Glomerular endothelial cell (primary cell): Measurements from ENCODE around the gene COA7. TPM values are rescaled to one million over a fixed set of nuclear protein-coding genes. Genes with fewer than 3 reads are reported as not detected.

Experiments used
- DNase-seq: peaks from one replicate; pipeline ENCODE4 v3.0.0-alpha.2; 2011; ENCODE audit warnings: low read depth, low spot score; ENCODE audit errors: extremely low read depth
- total RNA-seq: library from RNA; depleted of rRNA; stranded (reverse); fragments of >200 nt; gene quantifications from 2 replicates; pipeline ENCODE4 v1.2.3, GENCODE V29; 2015

The COA7 gene
- total RNA-seq, 1 donor from 2014 or later, result 9.0 TPM

DNA sequence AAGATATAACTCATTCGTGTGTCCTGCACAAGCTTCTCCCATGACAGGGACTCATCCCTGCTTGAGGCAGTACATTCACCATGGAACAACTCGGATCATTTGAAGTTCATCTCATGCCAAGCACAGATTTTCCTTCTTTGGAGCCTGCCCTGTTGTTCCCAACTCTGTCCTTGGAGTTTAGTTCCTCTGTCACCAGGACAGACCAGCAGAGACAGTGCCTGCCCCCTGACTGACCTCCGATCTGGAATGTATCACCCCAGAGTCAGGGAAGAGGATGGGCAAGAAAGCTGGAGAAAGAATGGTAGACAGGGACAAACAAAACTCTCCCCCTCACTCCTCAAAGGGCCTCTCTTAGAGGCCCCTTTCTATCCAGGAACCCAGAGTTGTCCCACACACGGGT lies 60.2 kb downstream of the COA7 start:
- no peak for DNase-seq

- DNase-seq, result no peak
Observed at GRCh38 chr1:52636721-52637695, 61.1 kb downstream of the COA7 start.

- no peak for DNase-seq
Observed at GRCh38 chr1:52635321-52636089, 62.6 kb downstream of the COA7 start.

Other genes with a start within 250 kb of the COA7 start
- 26.2 and 33.1 TPM in 2 replicates for gene TUT4, start 145.3 kb downstream of the COA7 start, total RNA-seq
- gene GPX7, start 96.0 kb downstream of the COA7 start, total RNA-seq, result 19.5 and 36.8 TPM in 2 replicates
- not detected in 2 replicates for gene SHISAL2A, start 65.2 kb downstream of the COA7 start, total RNA-seq
- 22.4 and 30.0 TPM in 2 replicates for gene ZYG11B, start 28.1 kb upstream of the COA7 start, total RNA-seq
- gene ZYG11A, start 144.4 kb upstream of the COA7 start, total RNA-seq, result 0.35 and 0.73 TPM in 2 replicates
- 31.0 and 45.7 TPM in 2 replicates for gene ECHDC2, start 223.4 kb upstream of the COA7 start, total RNA-seq
- 89.1 and 90.3 TPM in 2 replicates for gene SCP2, start 228.9 kb upstream of the COA7 start, total RNA-seq